GM19324 (cell line): ENCODE data around the gene FARP1.

ENCODE experiments used
- ATAC-seq: cut with Tn5 transposase; IDR thresholded peaks from one replicate; pipeline ENCODE4 v1.9.1; 2021; ENCODE audit warnings: mild to moderate bottlenecking, moderate library complexity; ENCODE audit not compliant: unreplicated experiment, low FRiP score

The FARP1 gene

GRCh38 chr13:98200211-98200878 lies 57.5 kb downstream of the FARP1 start:
- no peak for ATAC-seq

- ATAC-seq: no peak
These were observed 58.3 kb downstream of the FARP1 start for GRCh38 chr13:98201189-98201588.

- ATAC-seq: no peak
These were observed 59.1 kb downstream of the FARP1 start for GRCh38 chr13:98201984-98202383.

- no peak for ATAC-seq
These were observed 60.9 kb downstream of the FARP1 start for GRCh38 chr13:98203646-98204326.

- ATAC-seq: no peak
These were observed 61.7 kb downstream of the FARP1 start for GRCh38 chr13:98204546-98204945.

GRCh38 chr13:98206946-98207345 lies 64.1 kb downstream of the FARP1 start:
- ATAC-seq: no peak

- no peak for ATAC-seq
These were observed 64.5 kb downstream of the FARP1 start for GRCh38 chr13:98207416-98207815.

GRCh38 chr13:98208606-98209005 lies 65.7 kb downstream of the FARP1 start:
- ATAC-seq: no peak

- no peak for ATAC-seq
These were observed 69.9 kb downstream of the FARP1 start for GRCh38 chr13:98212763-98213162.

GRCh38 chr13:98213354-98213753 lies 70.5 kb downstream of the FARP1 start:
- ATAC-seq: no peak

- no peak for ATAC-seq
These were observed 71.2 kb downstream of the FARP1 start for GRCh38 chr13:98214008-98214643.

- no peak for ATAC-seq
These were observed 71.8 kb downstream of the FARP1 start for GRCh38 chr13:98214707-98215106.

- ATAC-seq: no peak
These were observed 72.6 kb downstream of the FARP1 start for GRCh38 chr13:98215508-98215907.

GRCh38 chr13:98216135-98216565 lies 73.3 kb downstream of the FARP1 start:
- ATAC-seq: no peak

GRCh38 chr13:98216711-98217285 lies 73.9 kb downstream of the FARP1 start:
- no peak for ATAC-seq

GRCh38 chr13:98217597-98217996 lies 74.7 kb downstream of the FARP1 start:
- no peak for ATAC-seq

GRCh38 chr13:98219685-98220084 lies 76.8 kb downstream of the FARP1 start:
- ATAC-seq: no peak

- ATAC-seq: no peak
These were observed 77.4 kb downstream of the FARP1 start for GRCh38 chr13:98220271-98220791.

GRCh38 chr13:98221234-98221633 lies 78.3 kb downstream of the FARP1 start:
- ATAC-seq: no peak

- ATAC-seq: no peak
These were observed 79.2 kb downstream of the FARP1 start for GRCh38 chr13:98222081-98222554.

- ATAC-seq: no peak
These were observed 79.9 kb downstream of the FARP1 start for GRCh38 chr13:98222816-98223215.
